Measurements from ENCODE around the gene EPG5. TPM values are rescaled to one million over a fixed set of nuclear protein-coding genes. Genes with fewer than 3 reads are reported as not detected.

The EPG5 gene
- polyA plus RNA-seq, 1 of the 3 experiments (the other 2 are of a cell fraction): 13.6 TPM

DNA sequence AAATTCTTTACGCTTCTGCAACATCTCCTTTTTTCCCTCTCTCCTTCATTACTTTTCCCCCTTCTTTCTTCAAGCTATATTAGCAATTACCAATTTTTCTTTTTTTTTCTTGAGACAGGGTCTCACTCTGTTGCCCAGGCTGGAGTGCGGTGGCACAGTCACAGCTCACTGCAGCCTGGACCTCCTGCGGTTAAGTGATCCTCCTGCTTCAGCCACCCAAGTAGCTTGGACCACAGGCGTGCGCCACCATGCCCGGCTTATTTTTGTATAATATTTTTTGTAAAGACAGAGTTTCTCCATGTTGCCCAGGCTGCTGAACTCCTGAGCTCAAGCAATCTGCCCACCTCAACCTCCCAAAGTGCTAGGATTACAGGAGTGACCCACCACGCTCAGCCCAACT is 70.7 kb downstream of the EPG5 start:
- Histone ChIP-seq H4K20me1 (ENCODE audit: insufficient read depth) (no peaks in the 10 kb centered on the region), H3F3A (replicated peaks; ENCODE audit: insufficient read depth) (no peaks in the 10 kb centered on the region), H3K4me3 (ENCODE audit: low read depth in 2 of 2, low read length in 1 of 2) (no peak overlapping the region), H2AFZ (ENCODE audit: low read depth) (no peak overlapping the region), H3K9ac (no peak overlapping the region), H3K4me1 (ENCODE audit: control insufficient read depth in 1 of 2, insufficient read depth in 2 of 2, low read depth in 1 of 2, low read length in 1 of 2) (no peaks in the 10 kb centered on the region), H3K79me2 (ENCODE audit: insufficient read depth) (peaks cover 7% of the 10 kb centered on the region), H3K9me3 (no peaks in the 10 kb centered on the region), H3K36me3 (replicated peaks in 1 of 2; ENCODE audit: control insufficient read depth in 1 of 2, insufficient read depth in 2 of 2, low read length in 1 of 2) (peaks cover 66 to 79% of the 10 kb centered on the region in 2 experiments), H3K9me2 (no peaks in the 10 kb centered on the region), H3K27me3 (ENCODE audit: insufficient read depth) (no peaks in the 10 kb centered on the region), H3K27ac (ENCODE audit: low read depth in 2 of 2, low read length in 1 of 2) (no peak overlapping the region), H3K4me2 (no peak overlapping the region)
- 99% methylated on average over 7 of the region's 7 CpGs for WGBS (ENCODE audit: low lambda C conversion rate)
- TF ChIP-seq, protein P1, sequence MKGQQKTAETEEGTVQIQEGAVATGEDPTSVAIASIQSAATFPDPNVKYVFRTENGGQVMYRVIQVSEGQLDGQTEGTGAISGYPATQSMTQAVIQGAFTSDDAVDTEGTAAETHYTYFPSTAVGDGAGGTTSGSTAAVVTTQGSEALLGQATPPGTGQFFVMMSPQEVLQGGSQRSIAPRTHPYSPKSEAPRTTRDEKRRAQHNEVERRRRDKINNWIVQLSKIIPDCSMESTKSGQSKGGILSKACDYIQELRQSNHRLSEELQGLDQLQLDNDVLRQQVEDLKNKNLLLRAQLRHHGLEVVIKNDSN (IDR thresholded peaks at IDR 0.05; ENCODE audit: borderline replicate concordance, low read depth): no peak
- TF ChIP-seq RXRA (IDR thresholded peaks at IDR 0.05; ENCODE audit: borderline replicate concordance, low read depth) (no peak), REST (IDR thresholded peaks at IDR 0.05; ENCODE audit: low read depth, low read length) (no peak), SMC3 (IDR thresholded peaks at IDR 0.05; ENCODE audit: low read depth, low read length) (no peak), EP300 (IDR thresholded peaks at IDR 0.05; ENCODE audit: borderline replicate concordance in 1 of 2, low read depth in 1 of 2, low read length in 1 of 2) (no peak), GABPA (IDR thresholded peaks at IDR 0.05; ENCODE audit: low read depth) (no peak), POLR2AphosphoS5 (IDR thresholded peaks at IDR 0.05; ENCODE audit: low read depth, low read length) (no peak), ELF1 (IDR thresholded peaks at IDR 0.05) (no peak), YY1 (IDR thresholded peaks at IDR 0.05; ENCODE audit: low read depth) (no peak), NFIC (IDR thresholded peaks at IDR 0.05; ENCODE audit: borderline replicate concordance) (no peak)
- no peak for DNase-seq
- CTCF ChIA-PET: interaction anchor here (1.1 to 1.6 kb wide), 3 partner anchors 11 to 16 kb away, joined by 4 to 5 read pairs (median 4); no protein-coding TSS in a partner anchor
- POLR2A ChIA-PET: no interaction called here

GRCh38 chr18:45895339-45895738 is 71.8 kb downstream of the EPG5 start:
- TF ChIP-seq RXRA (IDR thresholded peaks at IDR 0.05; ENCODE audit: borderline replicate concordance, low read depth) (no peak), TEAD4 (IDR thresholded peaks at IDR 0.05; ENCODE audit: borderline replicate concordance, insufficient read depth) (no peak), RFX5 (IDR thresholded peaks at IDR 0.05; ENCODE audit: low read length) (no peak), FOXM1 (IDR thresholded peaks at IDR 0.05; ENCODE audit: low read depth) (no peak), YY1 (IDR thresholded peaks at IDR 0.05; ENCODE audit: low read depth) (no peak), GABPA (IDR thresholded peaks at IDR 0.05; ENCODE audit: low read depth) (no peak)
- TF ChIP-seq, protein P2, sequence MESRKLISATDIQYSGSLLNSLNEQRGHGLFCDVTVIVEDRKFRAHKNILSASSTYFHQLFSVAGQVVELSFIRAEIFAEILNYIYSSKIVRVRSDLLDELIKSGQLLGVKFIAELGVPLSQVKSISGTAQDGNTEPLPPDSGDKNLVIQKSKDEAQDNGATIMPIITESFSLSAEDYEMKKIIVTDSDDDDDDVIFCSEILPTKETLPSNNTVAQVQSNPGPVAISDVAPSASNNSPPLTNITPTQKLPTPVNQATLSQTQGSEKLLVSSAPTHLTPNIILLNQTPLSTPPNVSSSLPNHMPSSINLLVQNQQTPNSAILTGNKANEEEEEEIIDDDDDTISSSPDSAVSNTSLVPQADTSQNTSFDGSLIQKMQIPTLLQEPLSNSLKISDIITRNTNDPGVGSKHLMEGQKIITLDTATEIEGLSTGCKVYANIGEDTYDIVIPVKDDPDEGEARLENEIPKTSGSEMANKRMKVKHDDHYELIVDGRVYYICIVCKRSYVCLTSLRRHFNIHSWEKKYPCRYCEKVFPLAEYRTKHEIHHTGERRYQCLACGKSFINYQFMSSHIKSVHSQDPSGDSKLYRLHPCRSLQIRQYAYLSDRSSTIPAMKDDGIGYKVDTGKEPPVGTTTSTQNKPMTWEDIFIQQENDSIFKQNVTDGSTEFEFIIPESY (IDR thresholded peaks at IDR 0.05; ENCODE audit: borderline replicate concordance, low read depth): no peak
- ChIA-PET POLR2A (no interaction called here), CTCF (interaction anchor here (0.9 to 4.4 kb wide), 2 partner anchors 15 to 154 kb away, joined by 3 to 21 read pairs; no protein-coding TSS in a partner anchor)
- DNase-seq: no peak
- no peaks in the 10 kb centered on the region for H4K20me1 ChIP-seq (ENCODE audit: insufficient read depth)
- H2AFZ ChIP-seq (ENCODE audit: low read depth): no peak overlapping the region
- H3K4me3 ChIP-seq (ENCODE audit: low read depth in 2 of 2, low read length in 1 of 2): no peak overlapping the region
- peaks cover 7% of the 10 kb centered on the region for H3K79me2 ChIP-seq (ENCODE audit: insufficient read depth)
- H3K9me3 ChIP-seq: no peaks in the 10 kb centered on the region
- peaks cover 60 to 69% of the 10 kb centered on the region in 2 experiments for H3K36me3 ChIP-seq (replicated peaks in 1 of 2; ENCODE audit: control insufficient read depth in 1 of 2, insufficient read depth in 2 of 2, low read length in 1 of 2)
- no peaks in the 10 kb centered on the region for H3K27me3 ChIP-seq (ENCODE audit: insufficient read depth)
- H3K4me2 ChIP-seq: no peak overlapping the region
- 95% methylated on average over 1 of the region's 1 CpG for WGBS (ENCODE audit: low lambda C conversion rate)
- H3K9me2 ChIP-seq: no peaks in the 10 kb centered on the region
- H3F3A ChIP-seq (replicated peaks; ENCODE audit: insufficient read depth): no peaks in the 10 kb centered on the region
- no peaks in the 10 kb centered on the region for H3K4me1 ChIP-seq (ENCODE audit: control insufficient read depth in 1 of 2, insufficient read depth in 2 of 2, low read depth in 1 of 2, low read length in 1 of 2)
- H3K9ac ChIP-seq: no peak overlapping the region
- H3K27ac ChIP-seq (ENCODE audit: low read depth in 2 of 2, low read length in 1 of 2): no peak overlapping the region

All from SK-N-SH (cell line).